ENCODE results near the gene C1QTNF8. TPM values are rescaled to one million over a fixed set of nuclear protein-coding genes. Genes with fewer than 3 reads are reported as not detected.

C1QTNF8 gene
- total RNA-seq, 4 donors from 2014 or later: not detected

GRCh38 chr16:1045993-1046911 is 49.8 kb downstream of the C1QTNF8 start:
- peaks cover 0 to 58% (median 28%) of the 10 kb centered on the region in 4 donors for H3K4me1 ChIP-seq
- peaks cover 0 to 15% (median 0%) of the 10 kb centered on the region in 4 donors for H3K9me3 ChIP-seq
- no peak for DNase-seq (ENCODE audit: low spot score in 2 of 2)
- peaks cover 0 to 74% of the 10 kb centered on the region in 2 donors for H3K27me3 ChIP-seq
- peak in 1 of 2 donors; percentile 76 for TF ChIP-seq EP300 (IDR thresholded peaks at IDR 0.05)
- TF ChIP-seq POLR2A (IDR thresholded peaks at IDR 0.05): no peak
- whole genome bisulfite sequencing, 2 donors: 32 to 37% methylated on average over 12 to 19 of the region's 49 CpGs
- H3K36me3 ChIP-seq: no peaks in the 10 kb centered on the region
- H3K4me3 ChIP-seq: no peak overlapping the region
- H3K27ac ChIP-seq: peak overlapping the region; percentile 30 to 80 (median 60)

DNA sequence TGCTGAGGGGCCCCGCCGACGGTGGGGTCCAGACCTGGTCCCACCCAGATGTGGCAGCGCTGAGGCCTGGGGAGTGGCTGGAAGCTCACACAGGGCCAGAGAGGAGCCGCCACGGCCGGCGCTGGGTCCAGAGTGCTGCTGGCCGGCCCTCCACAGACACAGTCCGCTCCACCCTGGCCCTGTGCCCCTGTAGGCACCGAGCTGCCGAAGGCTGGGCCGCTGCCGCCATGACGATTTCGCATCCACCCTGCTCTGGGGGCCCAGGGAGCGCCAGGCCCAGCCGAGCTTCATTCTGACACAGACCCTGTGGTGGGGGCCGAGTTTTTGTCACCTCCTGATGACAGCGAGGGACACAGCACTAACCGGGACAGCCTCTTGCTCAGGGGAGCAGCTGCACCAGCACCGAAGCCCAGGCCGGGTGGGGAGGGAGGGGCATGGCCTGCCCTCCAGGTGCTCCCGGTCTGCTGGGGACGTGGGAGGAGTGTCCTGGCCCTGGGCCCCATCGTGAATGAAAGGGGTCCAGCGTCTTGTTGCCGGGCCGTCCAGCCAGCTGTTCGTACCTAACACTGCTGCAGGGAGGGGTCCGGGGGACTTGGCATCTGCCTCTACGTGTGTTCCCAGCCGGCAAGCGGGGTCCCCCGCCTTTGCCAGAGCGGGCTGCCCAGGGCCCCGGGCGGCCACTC is 50.6 kb downstream of the C1QTNF8 start:
- TF ChIP-seq EP300 (IDR thresholded peaks at IDR 0.05): no peak
- TF ChIP-seq POLR2A (IDR thresholded peaks at IDR 0.05): no peak
- TF ChIP-seq CTCF (IDR thresholded peaks at IDR 0.05): no peak
- Histone ChIP-seq H3K4me1 (peaks cover 0 to 58% (median 28%) of the 10 kb centered on the region in 4 donors), H3K36me3 (no peaks in the 10 kb centered on the region), H3K9me3 (peaks cover 0 to 15% (median 0%) of the 10 kb centered on the region in 4 donors), H3K4me3 (no peak overlapping the region), H3K27me3 (peaks cover 0 to 74% of the 10 kb centered on the region in 2 donors), H3K27ac (peak overlapping the region in 2 of 4 donors; percentile 75 to 80)
- no peak for DNase-seq (ENCODE audit: low spot score in 2 of 2)
- WGBS, 2 donors: 32 to 35% methylated on average over 19 to 30 of the region's 38 CpGs

GRCh38 chr16:1044460-1045309 is 51.4 kb downstream of the C1QTNF8 start:
- WGBS, 2 donors: 48 to 70% methylated on average over 16 to 31 of the region's 43 CpGs
- Histone ChIP-seq H3K36me3 (no peaks in the 10 kb centered on the region), H3K4me3 (peak overlapping the region in 1 of 4 donors; percentile 4), H3K4me1 (peaks cover 0 to 58% (median 28%) of the 10 kb centered on the region in 4 donors), H3K27ac (peak overlapping the region in 2 of 4 donors; percentile 74 to 80), H3K27me3 (peaks cover 0 to 72% of the 10 kb centered on the region in 2 donors), H3K9me3 (peaks cover 0 to 15% (median 0%) of the 10 kb centered on the region in 4 donors)
- no peak for DNase-seq (ENCODE audit: low spot score in 2 of 2)
- TF ChIP-seq EP300 (IDR thresholded peaks at IDR 0.05): no peak
- no peak for TF ChIP-seq CTCF (IDR thresholded peaks at IDR 0.05)
- TF ChIP-seq POLR2A (IDR thresholded peaks at IDR 0.05): no peak

DNA sequence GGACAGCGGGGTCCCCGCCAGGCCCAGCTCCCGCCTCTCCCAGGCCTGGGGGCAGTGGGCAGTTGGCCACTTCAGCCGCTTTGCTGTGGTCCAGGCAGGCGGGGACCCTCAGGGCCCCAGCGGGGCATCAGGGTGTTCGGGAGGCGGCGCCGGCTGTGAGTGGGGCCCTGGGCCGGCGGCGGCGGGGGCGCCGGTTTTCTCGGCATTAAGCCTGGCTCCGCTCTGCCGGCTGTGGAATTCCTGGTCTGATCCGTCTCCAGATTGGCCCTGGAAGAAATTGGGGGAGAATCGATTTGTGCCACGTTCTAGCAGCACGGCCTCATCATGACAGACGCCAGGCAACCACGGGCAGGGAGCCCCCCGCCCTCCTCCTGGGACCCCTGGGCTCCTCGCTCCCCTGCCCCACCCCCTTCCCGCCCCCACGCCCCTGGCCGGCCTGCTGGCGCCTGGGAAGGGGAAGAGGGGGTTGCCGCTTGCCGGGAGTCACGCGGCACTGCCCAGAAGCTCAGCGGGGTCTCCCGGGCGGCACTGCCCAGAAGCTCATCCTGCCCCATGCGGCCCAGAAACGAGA is 52.1 kb downstream of the C1QTNF8 start:
- 19 to 26% methylated on average over 5 to 23 of the region's 40 CpGs for WGBS, 2 donors
- peaks cover 0 to 66% of the 10 kb centered on the region in 2 donors for H3K27me3 ChIP-seq

More for the DNA sequence above, 52.1 kb downstream of the C1QTNF8 start:
- TF ChIP-seq POLR2A (IDR thresholded peaks at IDR 0.05): no peak
- TF ChIP-seq CTCF (IDR thresholded peaks at IDR 0.05): no peak
- TF ChIP-seq EP300 (IDR thresholded peaks at IDR 0.05): no peak
- Histone ChIP-seq H3K9me3 (peaks cover 0 to 15% (median 0%) of the 10 kb centered on the region in 4 donors), H3K36me3 (no peaks in the 10 kb centered on the region), H3K27ac (peak overlapping the region in 3 of 4 donors; percentile 2 to 80 (median 74)), H3K4me1 (peaks cover 0 to 55% (median 28%) of the 10 kb centered on the region in 4 donors), H3K4me3 (peak overlapping the region in 1 of 4 donors; percentile 4)
- DNase-seq (ENCODE audit: low spot score in 2 of 2): no peak
